ACHN (cell line): ENCODE results near the gene RAB21.
"Not testable (repeated sequence)": the region's sequence is repeated elsewhere in the genome, so short reads cannot be mapped to it uniquely, and the experiment has no call there.

Experiments
- DNase-seq: peaks from one replicate; pipeline ENCODE4 v3.0.0-alpha.2; 2015
- in situ Hi-C: cut with HindIII; loops from 2 replicates; pipeline ENCODE4 v1.10.0; 2017; ENCODE audit warnings: low sequenced_read_pairs, low pct_ligation_motif_present, low pct_unique_long_range_greater_than_20kb

The RAB21 gene

GRCh38 chr12:71748081-71748850 lies 6.4 kb upstream of the RAB21 start:
- no peak for DNase-seq
- in situ Hi-C loops = no loop called here

DNA sequence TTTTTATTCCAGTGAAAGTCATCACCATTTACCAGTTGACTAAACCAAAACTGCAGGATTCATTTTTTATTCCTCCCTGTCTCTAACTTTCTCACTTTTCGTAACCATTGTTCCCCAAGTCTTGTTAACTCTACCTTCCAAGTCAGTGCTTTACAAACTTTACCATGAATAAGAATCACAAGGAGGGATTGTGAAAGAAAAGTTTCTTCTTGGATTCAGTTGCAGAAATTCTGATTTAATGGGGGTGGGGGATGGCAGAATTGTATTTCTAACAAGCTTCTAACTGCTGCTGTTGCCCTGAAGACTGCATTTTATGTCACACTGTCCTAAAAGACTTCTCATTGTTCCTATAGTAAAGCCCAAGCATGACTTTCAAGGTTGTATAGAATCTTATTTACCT lies 5.0 kb upstream of the RAB21 start:
- in situ Hi-C loops = no loop called here
- DNase-seq = no peak

- in situ Hi-C loops = no loop called here
- no peak for DNase-seq
These were observed 1.8 kb upstream of the RAB21 start for GRCh38 chr12:71752891-71753290.

DNA sequence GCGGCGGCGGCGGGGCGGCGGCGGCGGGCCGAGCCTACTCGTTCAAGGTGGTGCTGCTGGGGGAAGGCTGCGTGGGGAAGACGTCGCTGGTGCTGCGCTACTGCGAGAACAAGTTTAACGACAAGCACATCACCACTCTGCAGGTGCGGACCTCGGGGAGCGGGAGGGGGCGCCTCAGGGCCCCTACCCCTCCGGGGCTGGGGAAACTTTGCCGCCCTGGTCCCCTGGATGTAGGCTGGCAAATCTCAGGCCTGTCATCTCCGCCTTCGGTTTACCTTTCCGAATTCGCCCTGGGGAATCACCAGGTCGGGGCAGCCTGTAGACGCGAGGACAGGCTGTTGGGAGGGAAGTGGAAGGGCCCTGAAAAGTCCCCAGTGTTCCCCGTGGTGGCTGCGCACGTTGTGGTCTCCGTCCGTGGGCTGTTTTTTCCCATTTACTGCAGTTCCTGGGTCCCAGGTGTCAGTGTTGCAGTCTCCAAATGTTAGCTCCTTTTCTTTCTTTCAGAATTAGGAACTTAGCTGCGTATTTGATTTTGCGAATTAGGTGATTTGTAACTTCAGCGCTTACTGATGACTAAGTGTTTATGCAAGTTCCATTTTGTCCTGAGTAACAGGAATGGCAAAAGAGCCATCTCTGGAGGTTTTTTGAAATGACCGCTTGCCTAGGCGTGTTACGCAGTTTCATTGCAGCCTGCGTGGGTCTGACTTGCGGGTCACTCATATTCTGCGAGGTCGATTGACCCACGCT lies 656 bp downstream of the RAB21 start:
- peak; percentile 69 for DNase-seq
- in situ Hi-C loops = no loop called here

DNA sequence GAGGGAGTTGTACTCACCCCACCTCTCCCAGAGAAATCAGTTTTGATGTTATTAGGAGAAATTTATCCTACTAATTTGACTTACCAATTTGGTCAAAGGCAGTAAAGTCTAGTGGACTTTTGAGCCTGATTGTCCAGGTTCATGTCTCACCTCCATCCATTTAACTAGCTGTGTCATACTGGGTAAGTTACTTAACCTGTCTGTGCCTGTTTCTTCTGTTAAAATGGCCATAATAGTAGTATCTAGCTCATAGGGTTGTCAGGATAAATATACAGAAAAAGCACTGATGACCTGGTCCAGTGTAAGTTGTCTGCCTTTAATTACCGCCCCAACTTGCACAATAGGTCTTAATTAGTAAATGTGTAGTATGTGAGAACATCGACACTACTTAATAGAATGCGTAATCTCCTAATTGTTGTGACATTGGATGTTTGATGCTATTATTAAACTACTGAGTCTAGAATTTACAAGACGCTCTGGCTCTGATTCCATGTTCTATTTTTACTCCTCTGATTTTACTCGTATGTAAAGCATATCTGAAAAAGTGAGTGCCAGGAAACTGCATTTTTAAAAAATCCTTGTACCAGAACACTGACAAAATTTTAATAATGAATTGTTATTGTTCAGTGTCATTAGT lies 1.5 kb downstream of the RAB21 start:
- in situ Hi-C loops = no loop called here

DNA sequence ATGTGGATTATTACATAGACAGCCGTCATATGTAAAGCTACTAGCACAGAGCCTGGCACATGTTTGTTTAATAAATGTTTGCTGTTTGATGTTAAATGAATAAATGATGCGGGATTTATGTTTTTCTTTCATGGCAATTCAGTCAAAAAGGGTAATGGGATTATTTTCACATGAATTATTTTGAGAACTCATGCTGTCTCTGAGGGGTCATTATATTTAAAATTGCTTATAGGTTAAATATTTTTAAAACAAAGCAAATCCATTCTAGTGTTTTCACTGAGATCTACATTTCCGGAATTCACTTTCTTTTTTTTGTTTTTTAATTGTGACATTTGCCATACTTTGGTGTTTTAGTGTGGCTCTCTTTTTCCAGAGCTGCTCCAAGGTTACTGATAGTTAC lies 5.3 kb downstream of the RAB21 start:
- no peak for DNase-seq
- in situ Hi-C loops = no loop called here

More for the DNA sequence above, 1.5 kb downstream of the RAB21 start:
- DNase-seq = no peak

DNA sequence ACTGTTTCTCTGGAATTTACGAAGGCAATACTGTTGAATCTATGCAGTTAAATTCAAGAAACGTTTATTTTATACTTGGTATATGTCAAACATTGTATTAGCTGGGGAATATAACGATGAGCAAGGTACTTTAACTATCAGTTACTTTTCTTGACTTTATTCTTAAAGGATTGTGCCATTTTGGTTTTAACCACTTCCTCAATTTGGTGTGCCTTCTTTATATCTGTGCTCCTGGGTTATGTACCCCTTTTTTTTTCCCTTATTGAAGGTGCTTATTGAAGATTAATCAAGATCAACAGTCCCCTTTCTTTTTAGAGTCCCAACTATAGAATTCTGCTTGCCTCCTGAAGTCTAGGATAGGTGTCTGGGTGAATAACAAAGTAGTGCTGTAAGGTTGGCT lies 5.8 kb downstream of the RAB21 start:
- in situ Hi-C loops = no loop called here
- no peak for DNase-seq

- DNase-seq, in situ Hi-C loops: not testable (repeated sequence)
These were observed 6.7 kb downstream of the RAB21 start for GRCh38 chr12:71761354-71761753.

DNA sequence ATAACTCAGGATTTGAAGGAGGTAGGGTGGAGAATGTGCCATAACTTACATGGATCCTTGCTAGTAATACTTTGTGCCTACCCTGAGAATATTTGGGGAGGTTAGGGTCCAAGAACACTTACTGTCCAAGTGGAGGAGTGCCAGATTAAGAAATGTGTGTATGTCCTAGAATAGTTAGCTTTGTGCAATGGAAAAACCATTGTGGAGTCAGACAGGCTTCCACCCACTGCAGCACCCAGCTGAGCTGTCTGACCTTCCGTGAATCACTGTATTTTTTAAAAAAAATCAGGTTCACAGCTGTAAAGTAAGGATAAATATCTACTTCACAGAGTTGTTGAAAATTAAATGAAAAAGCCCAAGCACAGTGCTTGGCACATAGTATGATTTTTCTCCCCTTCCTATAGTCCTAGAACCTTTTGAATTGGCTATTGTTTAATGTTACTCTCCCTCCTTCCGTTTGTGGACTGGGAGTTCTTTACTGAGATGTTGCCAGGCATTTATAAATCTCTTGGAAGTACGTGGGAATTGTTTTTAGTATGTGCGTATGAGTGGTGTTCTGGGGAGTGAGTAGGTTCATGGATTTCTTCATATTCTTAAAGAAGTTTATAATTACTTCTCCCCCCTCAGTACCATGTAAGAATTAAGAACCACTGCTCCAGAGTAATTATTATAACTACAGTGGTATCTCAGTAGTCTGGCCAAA lies 9.2 kb downstream of the RAB21 start:
- no peak for DNase-seq
- in situ Hi-C loops = no loop called here

DNA sequence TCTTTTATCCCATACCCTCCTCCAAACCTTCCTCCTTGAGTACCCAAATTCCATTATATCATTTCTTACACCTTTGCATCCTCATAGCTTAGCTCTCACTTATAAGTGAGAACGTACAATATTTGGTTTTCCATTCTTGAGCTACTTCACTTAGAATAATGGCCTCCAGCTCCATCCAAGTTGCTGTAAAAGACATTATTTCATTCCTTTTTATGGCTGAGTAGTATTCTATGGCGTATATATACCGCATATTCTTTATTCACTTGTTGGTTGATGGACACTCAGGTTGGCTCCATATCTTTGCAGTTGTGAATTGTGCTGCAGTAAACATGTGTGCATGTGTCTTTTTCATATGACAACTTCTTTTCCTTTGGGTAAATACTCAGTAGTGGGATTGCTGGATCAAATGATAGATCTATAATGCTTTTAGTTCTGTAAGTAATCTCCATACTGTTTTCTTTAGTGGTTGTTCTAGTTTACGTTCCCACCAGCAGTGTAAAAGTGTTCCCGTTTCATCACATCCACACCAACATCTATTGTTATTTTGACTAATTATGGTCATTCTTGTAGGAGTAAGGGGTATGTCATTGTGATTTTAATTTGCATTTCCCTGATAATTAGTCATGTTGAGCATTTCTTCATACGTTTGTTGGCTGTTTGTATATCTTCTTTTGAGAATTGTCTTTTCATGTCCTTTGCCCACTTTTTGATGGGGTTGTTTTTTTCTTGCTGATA lies 10.1 kb downstream of the RAB21 start:
- DNase-seq = no peak
- in situ Hi-C loops = no loop called here

- in situ Hi-C loops = no loop called here
- no peak for DNase-seq
These were observed 11.5 kb downstream of the RAB21 start for GRCh38 chr12:71766202-71766601.

DNA sequence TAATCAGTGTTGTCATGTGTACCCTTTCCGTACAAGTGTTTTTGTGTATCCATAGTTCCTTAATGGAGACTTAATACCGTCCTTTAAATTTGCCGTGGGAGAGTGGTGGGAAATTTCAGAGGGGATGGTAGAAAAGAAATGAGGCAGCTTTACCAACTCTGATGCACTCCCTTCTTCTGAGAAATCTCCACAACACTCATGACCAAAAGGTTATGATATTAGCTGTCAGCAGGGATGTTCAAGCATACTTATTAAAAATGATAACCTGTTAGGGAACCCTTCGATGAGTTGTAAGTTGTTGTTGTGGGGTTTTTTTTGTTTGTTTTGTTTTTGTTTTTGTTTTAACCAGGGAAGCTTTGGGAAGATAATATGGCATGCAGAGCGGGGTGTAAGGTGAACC lies 12.5 kb downstream of the RAB21 start:
- in situ Hi-C loops = no loop called here

GRCh38 chr12:71768900-71769299 lies 14.2 kb downstream of the RAB21 start:
- in situ Hi-C loops = no loop called here
- no peak for DNase-seq

More for the DNA sequence above, 12.5 kb downstream of the RAB21 start:
- DNase-seq = no peak

DNA sequence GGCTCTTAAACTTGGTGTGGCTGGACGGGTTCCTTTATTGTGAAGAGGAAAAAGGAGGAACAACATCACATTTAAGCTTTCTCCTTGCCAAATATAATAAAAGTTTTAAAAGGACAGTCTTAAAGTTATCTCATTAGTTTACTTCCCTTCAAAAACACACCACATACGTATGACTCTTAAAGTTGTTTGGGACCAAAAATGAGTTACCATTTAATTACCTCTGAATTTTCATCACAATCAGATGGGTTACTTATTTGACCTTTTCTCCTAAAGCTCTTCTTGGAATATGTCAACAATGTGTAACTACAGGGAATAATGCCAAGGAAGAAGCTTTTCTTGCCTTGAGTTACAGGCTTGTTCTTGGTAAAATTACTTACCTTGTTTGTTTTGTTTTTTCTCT lies 16.4 kb downstream of the RAB21 start:
- no peak for DNase-seq
- in situ Hi-C loops = no loop called here

GRCh38 chr12:71772735-71773134 lies 18.1 kb downstream of the RAB21 start:
- no peak for DNase-seq
- in situ Hi-C loops = no loop called here

DNA sequence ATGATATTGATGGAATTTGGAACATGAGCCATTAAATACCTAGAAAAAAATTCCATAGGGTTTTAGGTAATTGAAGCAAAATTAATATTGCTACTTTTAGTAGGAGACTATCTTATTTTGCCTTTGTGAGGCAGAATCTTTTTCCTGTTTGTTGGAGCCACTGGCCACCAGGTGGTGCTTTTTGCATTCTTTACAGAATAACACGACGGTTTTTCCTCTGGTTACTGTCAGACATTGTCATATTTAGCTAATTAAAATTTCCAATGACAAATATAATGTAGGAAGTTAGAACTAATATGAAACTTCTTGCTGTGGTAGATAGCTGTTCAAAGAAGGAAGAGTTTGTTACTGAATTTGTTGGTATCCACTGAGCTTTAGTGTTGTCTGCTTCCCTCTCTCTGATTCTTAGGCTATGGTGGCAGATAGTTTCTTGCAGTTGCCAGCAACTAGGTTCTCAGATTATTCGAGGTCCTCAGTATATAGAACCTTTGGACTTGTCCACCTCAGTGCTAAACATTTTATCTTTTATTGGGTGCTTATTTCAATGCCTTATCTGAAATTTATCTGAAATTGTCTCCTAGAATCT lies 25.7 kb downstream of the RAB21 start:
- in situ Hi-C loops = no loop called here
- peak; percentile 72 for DNase-seq

- in situ Hi-C loops = no loop called here
- no peak for DNase-seq
These were observed 27.4 kb downstream of the RAB21 start for GRCh38 chr12:71782017-71782416.

DNA sequence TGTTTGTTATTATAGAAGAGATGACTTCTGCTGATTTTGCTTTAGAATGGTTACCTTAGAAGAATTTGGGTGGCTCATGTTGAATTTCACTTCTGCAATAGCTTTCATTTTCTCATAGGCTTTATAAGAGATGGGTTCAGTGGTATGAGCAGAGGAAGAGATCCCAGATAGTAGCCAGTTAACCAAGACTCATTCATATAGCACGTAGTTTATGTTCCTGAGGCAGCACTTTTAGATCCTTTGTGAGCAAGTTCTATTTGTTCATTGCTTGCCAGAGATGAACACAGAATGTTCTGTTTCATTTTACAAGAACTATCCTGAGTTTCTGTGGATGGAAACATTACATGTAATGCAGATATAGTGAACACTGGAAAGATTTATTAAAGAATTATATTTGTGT lies 32.2 kb downstream of the RAB21 start:
- in situ Hi-C loops = no loop called here
- no peak for DNase-seq
